Measurements from ENCODE around the gene FAM117B. TPM values are rescaled to one million over a fixed set of nuclear protein-coding genes. Genes with fewer than 3 reads are reported as not detected.

FAM117B gene
- total and polyA plus RNA-seq, 8 donors = 1.9 to 49.8 (median 13.3) TPM

DNA sequence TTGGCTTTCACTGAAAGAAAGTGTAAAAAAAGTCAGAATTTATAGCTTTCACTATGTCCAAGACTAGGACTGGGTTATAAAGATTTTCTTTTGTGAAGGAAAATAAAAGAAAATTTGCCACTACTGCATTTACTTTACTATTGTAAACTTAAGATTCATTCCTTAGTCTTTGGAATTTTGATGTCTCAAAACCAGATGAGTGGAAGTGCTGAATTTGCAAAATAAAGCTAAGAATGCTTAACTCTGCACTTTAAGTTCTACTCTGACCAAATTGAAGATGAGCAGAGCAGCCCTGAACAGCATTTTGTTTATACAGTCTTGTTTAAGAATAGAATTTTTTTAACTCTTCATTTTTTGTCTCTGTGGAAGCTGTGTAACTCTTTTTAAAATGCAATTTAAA lies 134.4 kb downstream of the FAM117B start:
- Histone ChIP-seq H3K4me1 (peaks cover 0 to 13% (median 7%) of the 10 kb centered on the region in 4 donors), H3K27me3 (no peaks in the 10 kb centered on the region), H3K36me3 (peaks cover 3 to 39% (median 19%) of the 10 kb centered on the region in 4 donors), H3K4me3 (no peak overlapping the region), H3K9me3 (no peaks in the 10 kb centered on the region), H3K27ac (no peak overlapping the region)
- TF ChIP-seq, protein P1, sequence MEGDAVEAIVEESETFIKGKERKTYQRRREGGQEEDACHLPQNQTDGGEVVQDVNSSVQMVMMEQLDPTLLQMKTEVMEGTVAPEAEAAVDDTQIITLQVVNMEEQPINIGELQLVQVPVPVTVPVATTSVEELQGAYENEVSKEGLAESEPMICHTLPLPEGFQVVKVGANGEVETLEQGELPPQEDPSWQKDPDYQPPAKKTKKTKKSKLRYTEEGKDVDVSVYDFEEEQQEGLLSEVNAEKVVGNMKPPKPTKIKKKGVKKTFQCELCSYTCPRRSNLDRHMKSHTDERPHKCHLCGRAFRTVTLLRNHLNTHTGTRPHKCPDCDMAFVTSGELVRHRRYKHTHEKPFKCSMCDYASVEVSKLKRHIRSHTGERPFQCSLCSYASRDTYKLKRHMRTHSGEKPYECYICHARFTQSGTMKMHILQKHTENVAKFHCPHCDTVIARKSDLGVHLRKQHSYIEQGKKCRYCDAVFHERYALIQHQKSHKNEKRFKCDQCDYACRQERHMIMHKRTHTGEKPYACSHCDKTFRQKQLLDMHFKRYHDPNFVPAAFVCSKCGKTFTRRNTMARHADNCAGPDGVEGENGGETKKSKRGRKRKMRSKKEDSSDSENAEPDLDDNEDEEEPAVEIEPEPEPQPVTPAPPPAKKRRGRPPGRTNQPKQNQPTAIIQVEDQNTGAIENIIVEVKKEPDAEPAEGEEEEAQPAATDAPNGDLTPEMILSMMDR (IDR thresholded peaks at IDR 0.05) = no peak
- no peak for TF ChIP-seq EP300 (IDR thresholded peaks at IDR 0.05)
- TF ChIP-seq POLR2A (IDR thresholded peaks at IDR 0.05) = no peak
- no peak for TF ChIP-seq POLR2AphosphoS5 (IDR thresholded peaks at IDR 0.05)
- peak in 1 of 2 donors; percentile 19 for DNase-seq
- intact Hi-C loops (cut with DNase I; ENCODE audit: low total_unique reads) = no loop called here

DNA sequence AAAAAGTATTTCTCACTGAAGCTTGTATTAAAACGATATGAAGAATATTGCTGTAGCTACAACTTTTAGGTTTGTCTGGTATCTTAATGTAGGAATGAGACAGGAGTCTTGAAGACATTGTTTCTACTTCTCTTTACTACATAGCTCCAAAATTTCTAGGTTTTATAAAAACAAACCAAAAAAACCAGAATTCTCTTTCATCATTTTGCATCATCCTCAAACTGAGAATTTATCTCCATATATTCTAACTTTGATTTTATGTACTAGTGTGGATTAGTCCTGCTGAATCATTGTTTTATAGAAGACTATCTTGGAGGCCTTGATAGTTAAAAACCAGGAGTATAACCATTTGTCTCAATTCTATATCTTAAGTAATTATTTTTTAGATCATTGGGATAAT lies 136.6 kb downstream of the FAM117B start:
- 88 to 97% (median 93%) methylated on average over 1 of the region's 1 CpG for WGBS, 5 donors
- H3K4me1 ChIP-seq = peaks cover 0 to 13% (median 7%) of the 10 kb centered on the region in 4 donors
- TF ChIP-seq, protein P1 (IDR thresholded peaks at IDR 0.05) = no peak
- no peak for TF ChIP-seq EP300 (IDR thresholded peaks at IDR 0.05)
- TF ChIP-seq POLR2AphosphoS5 (IDR thresholded peaks at IDR 0.05) = no peak
- no peak for TF ChIP-seq POLR2A (IDR thresholded peaks at IDR 0.05)
- no peak overlapping the region for H3K4me3 ChIP-seq
- intact Hi-C loops (cut with DNase I; ENCODE audit: low total_unique reads) = no loop called here
- DNase-seq = no peak
- no peaks in the 10 kb centered on the region for H3K9me3 ChIP-seq
- H3K27ac ChIP-seq = no peak overlapping the region
- peaks cover 0 to 36% (median 19%) of the 10 kb centered on the region in 4 donors for H3K36me3 ChIP-seq
- no peaks in the 10 kb centered on the region for H3K27me3 ChIP-seq

DNA sequence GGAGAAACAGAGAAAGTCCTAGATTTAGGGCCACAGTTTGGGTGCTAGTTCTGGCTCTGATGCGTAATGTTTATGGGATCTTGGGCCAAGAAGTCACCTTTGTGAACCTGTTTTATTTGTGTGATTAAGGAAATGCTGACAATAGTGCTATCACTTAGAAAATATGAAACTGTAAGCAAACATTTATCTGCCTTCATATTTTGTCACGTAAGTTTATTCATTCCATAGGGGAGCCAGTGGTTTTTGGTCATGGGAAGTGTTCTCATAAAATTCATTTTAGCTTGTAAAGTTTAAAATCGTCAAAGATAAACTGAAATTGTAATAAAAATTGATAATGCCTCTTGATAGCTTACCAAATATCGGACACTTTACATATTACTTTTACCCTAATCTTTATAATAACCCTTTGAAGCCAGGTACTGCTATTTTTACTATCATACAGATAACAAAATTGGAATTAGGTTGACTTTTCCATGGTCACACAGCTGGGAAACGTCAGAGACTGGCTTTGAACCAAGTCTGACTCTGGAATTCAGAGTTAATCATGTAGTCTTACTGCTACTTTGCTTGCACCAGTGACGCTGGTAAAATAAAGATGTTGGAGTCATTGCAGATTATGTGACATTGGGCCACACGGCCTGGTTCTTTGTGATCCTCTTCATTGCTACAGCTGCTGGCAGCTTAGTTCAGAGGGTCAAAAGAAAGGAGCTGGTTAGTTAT lies 137.1 kb downstream of the FAM117B start:
- H3K27ac ChIP-seq = no peak overlapping the region
- peaks cover 0 to 13% (median 7%) of the 10 kb centered on the region in 4 donors for H3K4me1 ChIP-seq
- intact Hi-C loops (cut with DNase I; ENCODE audit: low total_unique reads) = no loop called here
- H3K36me3 ChIP-seq = peaks cover 0 to 32% (median 19%) of the 10 kb centered on the region in 4 donors
- no peaks in the 10 kb centered on the region for H3K9me3 ChIP-seq
- TF ChIP-seq EP300 (IDR thresholded peaks at IDR 0.05) = no peak
- peak in 1 of 2 donors; percentile 63 for DNase-seq
- 30 to 49% (median 42%) methylated on average over 7 of the region's 7 CpGs for WGBS, 5 donors
- no peak overlapping the region for H3K4me3 ChIP-seq
- no peaks in the 10 kb centered on the region for H3K27me3 ChIP-seq

DNA sequence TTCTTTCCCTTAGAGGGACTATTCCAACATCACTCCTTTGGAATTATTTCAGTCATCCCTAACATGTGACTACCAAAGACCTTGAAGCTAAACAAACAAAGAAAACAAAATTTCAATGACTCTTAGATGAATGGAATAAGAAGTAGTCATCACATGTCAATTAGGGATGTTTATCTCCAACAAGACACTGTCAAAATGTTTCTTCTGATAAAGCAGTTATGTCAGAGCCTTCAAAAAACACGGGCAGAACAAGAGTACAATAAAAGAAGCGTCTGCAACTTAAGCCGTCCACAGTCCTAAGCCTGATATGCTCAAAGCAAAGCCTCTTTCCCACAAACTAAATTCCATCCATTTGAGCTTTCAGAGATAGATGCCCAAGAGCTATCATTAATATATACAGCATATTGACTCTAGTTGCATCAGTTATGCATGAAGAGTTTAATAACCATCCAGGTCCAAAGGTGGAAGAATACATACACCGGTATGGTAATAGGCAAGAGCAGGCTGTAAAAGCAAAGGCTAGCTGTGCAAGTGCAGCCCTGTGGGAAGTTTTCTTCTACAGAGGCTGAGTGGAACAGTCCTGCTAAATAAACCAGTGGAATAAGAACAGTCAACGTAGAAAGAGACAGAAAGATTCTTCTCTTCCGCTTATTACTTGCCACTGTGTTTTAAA lies 138.7 kb downstream of the FAM117B start:
- Histone ChIP-seq H3K9me3 (no peaks in the 10 kb centered on the region), H3K27me3 (no peaks in the 10 kb centered on the region), H3K4me3 (no peak overlapping the region), H3K27ac (no peak overlapping the region), H3K36me3 (peaks cover 0 to 32% (median 23%) of the 10 kb centered on the region in 4 donors), H3K4me1 (peaks cover 0 to 16% (median 7%) of the 10 kb centered on the region in 4 donors)
- TF ChIP-seq POLR2A (IDR thresholded peaks at IDR 0.05) (no peak), EP300 (IDR thresholded peaks at IDR 0.05) (no peak), POLR2AphosphoS5 (IDR thresholded peaks at IDR 0.05) (no peak)
- TF ChIP-seq, protein P1 (IDR thresholded peaks at IDR 0.05) = no peak
- no peak for DNase-seq
- WGBS, 5 donors = 84 to 97% (median 91%) methylated on average over 6 of the region's 6 CpGs
- intact Hi-C loops (cut with DNase I; ENCODE audit: low total_unique reads) = no loop called here
